GM21825 (cell line): ENCODE data around the gene CDC37L1.
"Not testable (repeated sequence)": the region's sequence is repeated elsewhere in the genome, so short reads cannot be mapped to it uniquely, and the experiment has no call there.

Experiments
- ATAC-seq: cut with Tn5 transposase; IDR thresholded peaks from one replicate; pipeline ENCODE4 v1.9.1; 2021; ENCODE audit warnings: mild to moderate bottlenecking, moderate library complexity; ENCODE audit not compliant: unreplicated experiment

CDC37L1 gene

DNA sequence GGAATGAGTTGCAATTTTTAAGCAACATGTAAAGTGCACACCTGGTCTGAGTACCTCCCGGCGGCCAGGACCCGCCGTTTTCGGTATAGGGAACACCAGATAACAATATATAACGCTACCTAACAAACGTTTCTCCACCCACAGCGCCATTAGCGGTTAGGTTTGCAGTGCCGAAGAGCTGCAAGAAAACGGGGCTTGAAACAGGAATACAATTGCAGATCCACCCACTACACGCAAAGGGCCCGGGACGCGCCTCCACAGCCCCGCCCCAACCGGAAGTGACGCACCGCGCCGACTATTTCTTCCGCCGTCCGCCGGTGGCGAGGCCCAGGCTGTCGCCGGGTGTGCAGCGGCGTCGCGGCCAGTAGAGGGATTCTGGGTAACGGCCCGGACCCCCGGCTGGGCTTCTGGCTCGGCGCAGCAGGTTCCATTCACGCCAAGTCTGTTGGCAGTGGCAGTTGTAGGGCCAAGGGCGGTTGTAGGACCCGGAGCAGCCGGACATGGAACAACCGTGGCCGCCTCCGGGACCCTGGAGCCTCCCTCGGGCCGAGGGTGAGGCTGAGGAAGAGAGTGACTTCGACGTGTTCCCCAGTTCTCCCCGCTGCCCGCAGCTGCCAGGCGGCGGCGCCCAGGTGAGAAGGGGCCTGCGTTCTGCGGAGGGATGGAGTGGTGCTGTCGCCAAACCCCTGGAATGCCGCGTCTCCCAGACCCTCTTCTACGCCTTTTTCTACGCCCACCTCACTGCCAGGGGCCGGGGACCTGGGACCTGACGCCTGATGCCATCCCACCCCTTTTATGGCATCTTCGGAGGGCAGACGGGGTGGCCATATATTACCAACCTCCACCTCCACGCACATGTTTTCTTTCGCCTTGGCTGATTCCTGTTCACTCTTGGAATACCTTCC, at the start of gene CDC37L1:
TSS of gene CDC37L1 (plus strand) at position 302 of the 905 bp plus-strand sequence. CDS start at position 501, 199 bp downstream.
- peak; percentile 96 for ATAC-seq

DNA sequence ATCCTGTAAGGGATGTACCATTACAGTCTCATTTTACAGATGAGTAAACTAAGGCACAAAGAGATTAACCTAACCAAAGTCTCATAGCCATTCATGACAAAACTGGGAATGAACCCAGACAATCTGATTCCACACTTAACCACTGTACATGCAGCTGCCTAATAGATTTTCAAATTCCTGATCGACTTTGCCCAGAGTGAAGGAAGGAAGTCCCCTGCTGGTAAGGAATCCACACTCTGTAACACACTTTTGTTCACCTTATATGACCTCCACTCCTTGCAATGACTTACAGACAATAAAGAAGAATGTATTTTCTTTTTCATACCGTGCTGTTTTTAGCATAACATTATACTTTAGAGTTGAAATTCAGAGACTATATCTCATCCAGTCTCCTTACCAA, 48.5 kb upstream of the CDC37L1 start:
- no peak for ATAC-seq

DNA sequence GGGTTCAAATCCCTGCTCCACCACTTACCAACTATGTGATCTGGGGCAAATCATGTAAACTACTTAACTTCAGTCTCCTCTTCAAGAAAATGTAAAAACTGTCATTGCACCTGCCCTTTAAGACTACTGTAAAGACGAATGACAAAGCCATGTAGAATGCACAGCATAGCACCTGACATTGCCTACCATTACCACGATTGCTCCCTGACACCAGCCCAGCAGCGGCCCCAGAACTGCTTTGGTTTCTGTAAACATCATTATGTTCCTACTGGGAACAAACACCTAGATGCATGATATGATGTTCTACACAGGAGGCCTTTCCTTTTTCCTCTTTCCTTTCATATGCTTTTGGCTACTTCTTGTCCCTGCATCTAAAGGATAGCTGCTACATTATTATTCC, 40.4 kb upstream of the CDC37L1 start:
- ATAC-seq = no peak

DNA sequence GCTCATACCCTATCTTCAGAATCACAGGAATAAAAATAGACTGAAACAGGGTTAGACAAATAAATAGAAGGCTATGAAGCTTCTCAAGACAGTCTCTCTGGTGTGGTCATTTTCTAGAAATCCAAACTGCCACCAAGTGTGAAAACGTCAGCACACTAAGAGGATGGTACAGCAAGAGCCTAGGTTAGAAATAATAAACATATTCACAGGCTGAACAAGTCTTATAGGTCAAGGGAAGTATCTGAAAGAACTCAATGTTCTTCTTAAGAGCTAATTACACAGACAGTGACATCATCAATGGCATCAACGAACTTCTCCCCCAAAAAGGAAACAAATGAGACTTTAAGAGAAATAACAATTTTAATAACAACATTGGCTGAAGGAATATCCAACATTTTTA, 39.9 kb upstream of the CDC37L1 start:
- no peak for ATAC-seq

DNA sequence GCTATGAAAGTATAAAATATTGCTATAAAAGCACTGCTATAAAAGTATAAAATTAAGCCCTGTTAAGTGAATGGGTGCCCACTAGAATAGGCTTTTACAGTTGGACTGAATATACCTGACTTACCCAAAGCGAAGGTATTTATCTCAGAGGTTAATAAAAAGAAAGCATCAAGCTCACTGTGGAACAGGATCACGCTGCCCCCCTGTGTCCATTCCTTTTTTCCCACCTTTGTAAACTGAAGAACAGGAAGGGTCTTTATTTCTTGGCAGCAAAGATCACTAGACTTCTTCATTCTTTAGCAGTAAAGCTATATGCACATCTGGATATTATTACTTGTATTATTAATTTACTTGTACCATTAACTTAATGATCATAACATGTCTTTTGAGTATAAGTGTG, 39.3 kb upstream of the CDC37L1 start:
- ATAC-seq = no peak

DNA sequence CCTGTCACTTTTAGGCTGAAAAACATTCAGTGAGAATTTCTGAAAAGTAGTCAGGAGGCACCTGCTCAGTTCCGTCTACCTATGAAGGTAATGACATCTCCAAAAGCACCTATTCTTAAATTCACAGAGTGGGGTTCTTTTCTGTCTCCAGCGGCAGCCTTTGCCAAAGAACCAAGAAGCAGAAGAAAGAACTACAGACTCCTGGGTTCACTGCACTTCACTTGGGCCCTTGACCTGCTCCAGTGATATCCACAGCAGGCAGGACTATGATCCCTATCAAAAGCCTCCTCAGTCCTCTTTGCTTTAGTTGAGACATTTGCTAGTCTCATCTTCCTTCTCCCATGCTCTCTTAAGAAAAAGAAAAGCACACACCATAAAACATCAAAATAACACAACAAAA, 37.0 kb upstream of the CDC37L1 start:
- ATAC-seq = no peak

DNA sequence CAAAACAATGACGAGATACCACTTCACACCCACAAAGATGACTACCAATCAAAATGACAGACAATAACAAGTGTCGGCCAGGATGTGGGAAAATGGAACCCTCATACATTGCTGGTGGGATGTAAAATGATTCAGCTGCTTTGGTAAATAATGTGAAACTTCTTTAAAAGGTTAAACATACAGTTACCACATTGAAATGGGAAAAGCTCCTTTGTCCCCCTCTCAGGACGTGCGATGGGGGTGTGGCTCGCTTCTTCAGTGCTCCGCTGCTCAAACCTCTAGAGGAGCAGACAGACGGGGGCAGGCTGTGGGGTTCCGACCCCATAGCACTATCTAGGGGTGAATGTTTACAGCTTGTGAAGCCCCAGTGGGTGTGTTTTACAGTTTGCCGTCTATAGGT, 25.3 kb upstream of the CDC37L1 start:
- ATAC-seq = no peak

DNA sequence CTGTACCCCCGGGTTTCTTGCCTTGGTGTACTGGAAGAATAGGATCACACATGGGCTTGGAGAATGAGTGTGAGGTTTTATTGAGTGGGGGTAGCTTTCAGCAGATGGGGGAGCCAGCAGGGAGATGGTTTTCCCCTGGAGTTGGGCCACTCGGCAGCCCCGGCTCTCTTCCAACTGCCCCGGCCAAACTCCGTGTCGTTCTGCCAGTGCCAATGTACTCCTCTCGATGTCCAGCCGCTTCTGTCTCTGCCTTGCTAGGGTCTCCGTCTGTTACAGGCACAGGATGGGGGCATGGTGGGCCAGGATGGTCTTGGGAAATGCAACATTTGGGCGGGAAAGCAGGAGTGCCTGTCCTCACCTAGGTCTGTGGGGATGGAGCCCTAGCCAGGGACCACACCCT, 24.8 kb upstream of the CDC37L1 start:
- ATAC-seq = no peak

DNA sequence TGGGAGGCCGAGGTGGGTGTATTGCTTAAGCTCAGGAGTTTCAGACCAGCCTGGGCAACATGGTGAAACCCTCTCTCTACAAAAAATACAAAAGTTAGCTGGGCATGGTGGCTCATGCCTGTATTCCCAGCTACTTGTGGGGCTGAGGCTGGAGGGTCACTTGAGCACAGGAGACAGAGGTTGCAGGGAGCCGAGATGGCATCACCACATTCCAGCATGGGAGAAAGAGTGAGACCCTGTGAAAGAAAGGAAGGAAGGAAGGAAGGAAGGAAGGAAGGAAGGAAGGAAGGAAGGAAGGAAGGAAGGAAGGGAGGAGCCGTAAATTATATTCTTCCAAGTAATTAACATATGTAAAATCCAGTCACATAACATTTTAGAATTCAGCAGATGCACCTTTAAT, 23.2 kb upstream of the CDC37L1 start:
- ATAC-seq = not testable (repeated sequence)

DNA sequence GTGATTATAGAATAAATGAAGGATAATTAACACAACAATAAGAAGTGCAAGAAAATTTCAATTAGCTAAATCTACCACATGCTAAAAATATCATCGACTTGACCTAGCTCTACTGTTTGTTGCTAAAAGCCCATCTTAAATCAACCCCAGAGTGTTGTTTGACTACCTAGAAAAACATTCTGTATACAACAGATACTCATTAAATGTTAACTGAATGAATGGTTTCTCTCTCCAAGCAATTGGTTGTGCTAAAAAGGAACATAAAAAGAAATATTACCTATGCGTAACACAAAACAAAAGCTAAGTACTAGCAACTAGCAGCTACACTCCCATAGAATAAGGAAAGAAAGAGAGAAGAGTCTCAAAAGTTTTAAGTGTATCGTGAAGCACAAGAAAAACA, 22.7 kb upstream of the CDC37L1 start:
- no peak for ATAC-seq

DNA sequence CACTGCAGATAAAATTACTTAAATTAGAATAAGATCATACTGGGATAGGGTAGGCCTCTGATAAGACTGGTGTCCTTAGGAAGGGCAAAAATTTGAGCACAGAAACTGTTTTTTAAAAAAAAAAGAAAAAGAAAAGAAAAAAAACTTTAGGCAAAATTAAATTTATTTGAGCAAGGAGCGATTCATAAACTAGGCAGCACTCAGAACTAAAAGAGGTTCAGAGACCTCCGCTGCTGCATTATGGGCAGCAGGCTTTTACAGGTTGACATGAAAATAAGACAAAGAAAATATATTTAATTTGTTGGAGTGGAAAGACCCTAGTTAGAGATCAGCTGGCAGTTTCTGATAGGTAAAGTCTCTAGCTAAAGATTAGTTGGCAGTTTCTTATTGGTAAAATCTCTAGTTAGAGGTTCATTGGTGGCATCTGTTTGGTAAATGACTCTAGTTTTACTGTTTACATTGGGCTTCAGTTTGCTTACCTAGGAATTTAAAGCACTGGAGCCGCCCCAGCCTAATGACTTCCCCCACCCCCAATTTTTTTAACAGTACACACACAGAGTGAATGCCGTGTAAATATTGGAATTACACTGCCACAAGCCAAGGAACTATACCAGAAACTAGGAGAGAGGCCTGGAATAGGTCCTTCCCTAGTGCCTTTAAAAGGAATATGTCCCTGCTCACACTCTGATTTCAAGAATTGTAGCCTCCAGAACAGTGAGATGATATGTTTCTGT, 21.8 kb upstream of the CDC37L1 start:
- no peak for ATAC-seq

DNA sequence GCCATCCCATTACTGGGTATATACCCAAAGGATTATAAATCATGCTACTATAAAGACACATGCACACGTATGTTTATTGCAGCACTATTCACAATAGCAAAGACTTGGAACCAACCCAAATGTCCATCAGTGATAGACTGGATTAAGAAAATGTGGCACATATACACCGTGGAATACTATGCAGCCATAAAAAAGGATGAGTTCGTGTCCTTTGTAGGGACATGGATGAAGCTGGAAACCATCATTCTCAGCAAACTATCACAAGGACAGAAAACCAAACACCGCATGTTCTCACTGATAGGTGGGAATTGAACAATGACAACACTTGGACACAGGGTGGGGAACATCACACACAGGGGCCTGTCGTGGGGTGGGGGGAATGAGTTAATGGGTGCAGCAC, 18.7 kb upstream of the CDC37L1 start:
- not testable (repeated sequence) for ATAC-seq

DNA sequence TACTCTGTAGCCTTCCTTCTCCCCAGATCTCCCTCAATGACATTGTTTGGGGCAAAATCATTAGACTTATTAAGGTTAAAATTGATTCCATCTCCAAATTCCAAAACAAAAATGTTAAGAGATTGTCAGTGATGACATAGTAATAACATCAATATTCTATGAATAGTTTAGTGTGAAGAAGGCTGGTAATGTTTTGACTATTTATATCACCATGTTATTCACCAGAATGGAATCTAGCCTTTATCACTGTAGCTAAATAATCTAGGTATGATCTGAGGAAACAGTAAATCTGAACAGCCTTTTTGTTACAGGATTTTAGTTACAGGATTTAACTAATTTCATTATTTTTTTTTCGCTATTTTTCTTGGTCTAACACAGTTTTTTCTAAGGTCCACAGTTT, 18.2 kb upstream of the CDC37L1 start:
- no peak for ATAC-seq

DNA sequence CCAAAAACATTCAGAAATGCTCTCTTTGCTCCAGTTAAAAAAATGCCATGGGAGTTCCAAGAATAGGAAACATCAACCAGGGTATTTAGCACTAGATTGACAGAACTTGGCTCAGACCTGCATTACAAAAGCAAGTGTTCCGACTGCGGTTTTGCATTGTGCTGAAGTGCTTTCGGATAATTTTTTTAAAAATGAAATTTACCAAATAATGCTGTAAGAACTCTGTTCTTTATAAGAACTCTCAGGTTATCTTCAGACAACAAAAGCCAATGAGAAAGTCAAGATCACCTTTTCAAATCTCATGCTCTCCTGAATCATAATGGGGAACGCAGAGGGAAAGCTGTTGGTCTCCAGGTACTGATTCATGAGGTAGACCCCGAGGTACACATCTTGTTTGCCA, 17.8 kb upstream of the CDC37L1 start:
- no peak for ATAC-seq

DNA sequence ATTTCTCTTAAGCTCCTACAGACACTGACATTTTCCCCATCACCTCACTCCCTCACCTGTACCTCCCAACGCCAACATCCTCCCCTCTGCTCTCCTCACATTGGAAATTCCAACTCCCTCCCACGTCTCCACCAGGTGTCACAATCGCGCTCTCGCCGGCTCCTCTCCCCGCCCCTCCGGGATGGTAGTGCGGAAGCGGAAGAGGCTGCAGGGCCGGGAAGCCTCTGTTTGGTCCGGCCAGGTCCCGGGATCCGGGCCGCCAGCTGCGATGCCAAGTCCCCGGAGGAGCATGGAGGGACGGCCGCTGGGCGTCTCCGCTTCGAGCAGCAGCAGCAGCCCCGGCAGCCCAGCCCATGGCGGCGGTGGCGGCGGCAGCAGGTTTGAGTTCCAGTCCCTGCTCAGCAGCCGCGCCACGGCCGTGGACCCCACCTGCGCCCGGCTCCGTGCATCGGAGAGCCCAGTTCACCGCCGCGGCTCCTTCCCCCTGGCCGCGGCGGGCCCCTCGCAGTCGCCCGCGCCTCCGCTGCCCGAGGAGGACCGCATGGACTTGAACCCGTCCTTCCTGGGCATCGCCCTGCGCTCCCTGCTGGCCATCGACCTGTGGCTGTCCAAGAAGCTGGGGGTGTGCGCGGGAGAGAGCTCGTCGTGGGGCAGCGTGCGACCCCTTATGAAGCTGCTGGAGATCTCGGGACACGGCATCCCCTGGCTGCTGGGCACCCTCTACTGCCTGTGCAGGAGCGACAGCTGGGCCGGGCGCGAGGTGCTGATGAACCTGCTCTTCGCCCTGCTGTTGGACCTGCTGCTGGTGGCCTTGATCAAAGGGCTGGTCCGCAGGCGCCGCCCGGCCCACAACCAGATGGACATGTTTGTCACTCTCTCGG, 17.0 kb upstream of the CDC37L1 start, which contains the start of gene PLPP6:
TSS of gene PLPP6 (plus strand) at position 187 of the 881 bp plus-strand sequence. CDS start at position 269, 82 bp downstream.
- ATAC-seq = peak; percentile 89

DNA sequence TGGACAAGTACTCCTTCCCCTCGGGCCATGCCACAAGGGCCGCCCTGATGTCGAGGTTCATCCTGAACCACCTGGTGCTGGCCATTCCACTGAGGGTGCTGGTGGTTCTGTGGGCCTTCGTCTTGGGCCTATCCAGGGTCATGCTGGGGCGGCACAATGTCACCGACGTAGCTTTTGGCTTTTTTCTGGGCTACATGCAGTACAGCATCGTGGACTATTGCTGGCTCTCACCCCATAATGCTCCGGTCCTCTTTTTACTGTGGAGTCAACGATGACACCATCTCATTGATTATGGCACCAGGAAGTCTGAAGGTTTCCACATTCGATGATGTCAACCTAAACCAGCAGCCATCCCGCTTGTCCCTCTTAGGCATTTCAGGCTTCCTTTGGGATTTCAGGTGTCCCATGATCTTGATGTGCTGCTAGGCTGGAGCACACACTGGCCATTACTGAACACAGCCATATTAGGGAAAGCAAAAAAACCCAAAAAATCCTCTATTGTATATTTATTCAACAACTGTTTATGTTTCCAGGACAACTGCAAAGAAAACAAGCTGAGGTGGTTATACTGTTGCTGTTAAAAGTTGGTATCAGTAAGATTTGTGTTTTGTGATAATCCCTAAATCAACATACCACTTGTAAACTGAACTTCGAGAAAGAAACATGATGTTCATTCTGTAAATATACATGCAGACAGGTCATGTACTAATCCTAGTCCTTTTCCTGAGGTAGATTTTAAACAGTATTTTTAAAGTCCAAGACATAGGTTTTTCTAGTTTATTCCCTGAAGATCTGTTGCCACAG, 16.2 kb upstream of the CDC37L1 start:
- no peak for ATAC-seq

DNA sequence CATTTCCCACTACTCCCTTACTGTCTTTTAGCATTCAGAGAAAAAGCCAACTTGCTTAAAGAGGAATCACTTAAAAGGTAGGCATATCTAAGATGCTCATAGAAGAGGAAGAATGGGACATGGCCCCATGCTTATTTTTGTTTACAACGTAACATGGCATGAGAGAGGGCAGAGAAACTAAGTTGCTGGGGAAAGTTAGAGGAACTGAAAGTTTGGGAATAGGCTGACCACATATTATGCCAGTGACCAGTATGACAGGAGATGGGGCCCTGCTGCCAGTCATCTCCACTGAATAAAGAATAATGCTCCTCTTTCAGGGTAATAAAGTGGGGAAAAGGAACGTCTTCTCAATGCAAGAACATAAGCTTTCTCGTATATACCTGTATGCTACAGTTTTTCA, 15.4 kb upstream of the CDC37L1 start:
- no peak for ATAC-seq

DNA sequence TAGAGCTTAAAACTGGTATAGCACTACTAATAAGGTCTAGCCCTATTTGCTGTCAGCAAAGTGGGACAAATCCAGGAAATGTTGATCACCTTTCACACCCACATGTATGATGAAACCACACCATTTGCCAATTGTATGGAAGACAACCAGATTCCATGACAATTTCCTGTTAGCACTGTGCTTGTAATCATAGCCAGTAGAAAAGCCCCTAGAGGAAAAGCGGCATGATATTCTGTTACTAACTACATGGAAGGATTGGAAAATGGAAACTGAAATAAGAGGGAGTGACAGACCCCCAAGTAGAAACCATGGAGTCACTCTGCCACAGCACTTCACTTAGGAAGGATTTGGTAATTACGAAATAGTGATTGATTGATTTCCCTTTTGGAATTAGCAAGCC, 14.0 kb upstream of the CDC37L1 start:
- ATAC-seq = no peak

DNA sequence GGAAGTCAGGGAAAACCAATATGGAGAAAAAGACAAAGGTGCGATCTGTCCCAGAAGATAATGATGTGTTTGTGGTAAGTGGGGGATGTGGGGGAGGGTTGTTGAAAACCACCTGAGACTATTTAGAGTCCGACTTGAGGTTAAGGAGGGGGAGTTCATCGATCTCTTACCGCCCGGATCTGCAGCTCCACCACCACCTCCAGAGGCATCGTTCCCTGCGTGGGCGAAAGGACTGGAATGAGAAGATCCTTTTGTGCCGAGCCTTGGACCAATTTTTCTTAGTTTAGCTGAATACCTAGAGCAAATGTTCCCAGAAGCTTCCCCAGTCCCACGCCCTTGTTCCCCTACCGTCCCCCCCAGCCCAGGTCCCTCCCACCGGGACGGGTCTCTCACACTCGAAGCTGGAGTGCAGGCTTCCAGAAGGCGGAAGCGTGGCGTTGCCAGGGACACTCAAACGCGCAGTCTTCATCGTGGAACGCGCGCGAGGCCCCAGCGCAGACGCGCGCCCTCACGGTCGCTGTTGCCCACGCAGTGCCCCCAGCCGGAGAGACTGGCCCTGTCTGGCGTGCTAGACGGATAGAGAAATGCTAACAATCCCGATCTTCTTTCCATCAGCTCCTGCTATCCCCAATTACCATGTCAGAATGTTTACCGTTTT, 13.2 kb upstream of the CDC37L1 start, which contains the start of gene SPATA6L:
TSS of gene SPATA6L (minus strand) at position 439 of the 658 bp plus-strand sequence. CDS start at position 209, 230 bp downstream.
- ATAC-seq = peak; percentile 32
